GM23338 (cell line): ENCODE results near the gene RHOB. TPM values are rescaled to one million over a fixed set of nuclear protein-coding genes. Genes with fewer than 3 reads are reported as not detected.

Experiments
- ATAC-seq: fragments of 200-7000 bp; cut with Tn5 transposase; 3 replicates; pipeline ENCODE4 v1.9.1; 2020
- DNase-seq: peaks from one replicate; pipeline ENCODE4 v3.0.0-alpha.2; 2015; ENCODE audit warnings: low spot score
- H2AFZ ChIP-seq: fragments of 200-600 bp; sonication (generic); 2 replicates; pipeline ENCODE4 v1.8.0; 2016; ENCODE audit warnings: antibody characterized with exemption, mild to moderate bottlenecking, moderate library complexity
- H3F3A ChIP-seq: fragments of 200-600 bp; sonication (generic); replicated peaks from 2 replicates; pipeline ENCODE4 v1.8.0; 2017; ENCODE audit warnings: antibody characterized with exemption, mixed run types, low read depth
- H3K27ac ChIP-seq: fragments of 200-600 bp; sonication (generic); 2 replicates; pipeline ENCODE4 v1.6.1; 2016; ENCODE audit warnings: low read depth
- H3K27me3 ChIP-seq: fragments of 200-600 bp; sonication (generic); 2 replicates; pipeline ENCODE4 v1.8.0; 2016; ENCODE audit warnings: mild to moderate bottlenecking, mixed run types, moderate library complexity; ENCODE audit not compliant: insufficient read depth
- H3K36me3 ChIP-seq: fragments of 200-600 bp; sonication (generic); 2 replicates; pipeline ENCODE4 v1.8.0; 2016; ENCODE audit warnings: mild to moderate bottlenecking; ENCODE audit not compliant: insufficient read depth
- H3K4me1 ChIP-seq: fragments of 200-600 bp; sonication (generic); 2 replicates; pipeline ENCODE4 v1.8.0; 2016; ENCODE audit warnings: mild to moderate bottlenecking, moderate library complexity; ENCODE audit not compliant: insufficient read depth
- H3K4me2 ChIP-seq: fragments of 200-600 bp; sonication (generic); 2 replicates; pipeline ENCODE4 v1.7.1; 2017; ENCODE audit warnings: mixed run types
- H3K4me3 ChIP-seq: fragments of 200-600 bp; sonication (generic); 2 replicates; pipeline ENCODE4 v1.6.1; 2016; ENCODE audit warnings: mixed run types
- H3K79me2 ChIP-seq: fragments of 200-600 bp; sonication (generic); replicated peaks from 2 replicates; pipeline ENCODE4 v1.8.0; 2017; ENCODE audit warnings: mild to moderate bottlenecking; ENCODE audit not compliant: insufficient read depth
- H3K9me2 ChIP-seq: fragments of 200-600 bp; sonication (generic); 2 replicates; pipeline ENCODE4 v1.8.0; 2017; ENCODE audit not compliant: insufficient read depth
- H4K20me1 ChIP-seq: fragments of 200-600 bp; sonication (generic); replicated peaks from 2 replicates; pipeline ENCODE4 v1.8.0; 2017; ENCODE audit warnings: mild to moderate bottlenecking; ENCODE audit not compliant: insufficient read depth
- H3K27ac Mint-ChIP-seq: 2 replicates; pipeline ENCODE4 v1.8.0; 2020; ENCODE audit warnings: inconsistent platforms, mild to moderate bottlenecking, moderate library complexity, mixed read lengths
- H3K27me3 Mint-ChIP-seq: 3 replicates; pipeline ENCODE4 v1.8.0; 2022; ENCODE audit warnings: low read depth, mild to moderate bottlenecking, moderate library complexity, mixed read lengths, inconsistent platforms; ENCODE audit not compliant: insufficient read depth, poor library complexity
- H3K36me3 Mint-ChIP-seq: 3 replicates; pipeline ENCODE4 v1.8.0; 2021; ENCODE audit warnings: low read depth, mild to moderate bottlenecking, inconsistent platforms, moderate library complexity, mixed read lengths
- H3K4me1 Mint-ChIP-seq: 3 replicates; pipeline ENCODE4 v1.8.0; 2020; ENCODE audit warnings: mild to moderate bottlenecking, inconsistent platforms, mixed read lengths
- H3K4me3 Mint-ChIP-seq: 3 replicates; pipeline ENCODE4 v1.8.0; 2021; ENCODE audit warnings: moderate library complexity, mild to moderate bottlenecking, inconsistent platforms, mixed read lengths
- H3K9me3 Mint-ChIP-seq: 3 replicates; pipeline ENCODE4 v1.8.0; 2020; ENCODE audit warnings: moderate library complexity, mild to moderate bottlenecking, inconsistent platforms, mixed read lengths
- CTCF ChIP-seq, 2 experiments: fragments of 200-600 bp in 1 of 2; sonication (generic) in 1 of 2; conservative IDR thresholded peaks; 2 replicates each; pipeline versions ENCODE4 v1.5.1 to v1.6.1; 2016 to 2017; ENCODE audit warnings: antibody characterized with exemption in 2 of 2, low read depth in 2 of 2, mild to moderate bottlenecking in 2 of 2, moderate library complexity in 1 of 2
- ETS1 ChIP-seq: IDR thresholded peaks from 2 replicates; pipeline ENCODE4 v1.6.1; 2016; ENCODE audit warnings: antibody characterized with exemption
- EZH2 ChIP-seq: fragments of 200-600 bp; sonication (generic); IDR thresholded peaks from one replicate; pipeline ENCODE4 v1.8.0; 2017; ENCODE audit warnings: antibody characterized with exemption, mild to moderate bottlenecking, low read depth; ENCODE audit not compliant: unreplicated experiment
- POLR2AphosphoS5 ChIP-seq: IDR thresholded peaks from 2 replicates; pipeline ENCODE4 v1.6.1; 2016; ENCODE audit warnings: antibody characterized with exemption, low read depth
- ZNF114 ChIP-seq: fragments of 250-450 bp; sonication (Bioruptor Pico); IDR thresholded peaks from 2 replicates; pipeline ENCODE4 v1.5.0; 2020; ENCODE audit warnings: mild to moderate bottlenecking, moderate library complexity
- ZNF462 ChIP-seq: fragments of 250-450 bp; sonication (Bioruptor Pico); IDR thresholded peaks from 2 replicates; pipeline ENCODE4 v1.5.0; 2020; ENCODE audit warnings: mild to moderate bottlenecking, moderate library complexity
- polyA plus RNA-seq: library from polyadenylated mRNA; unstranded; fragments of >200 nt; fragmentation: Nextera tagmentation; extraction: Ambion mirVana; gene quantifications from 2 replicates; pipeline ENCODE4 v1.2.1, GENCODE V29; 2016
- total RNA-seq: library from RNA; depleted of rRNA; stranded (reverse); fragments of >200 nt; shearing (Covaris generic); gene quantifications from 2 replicates; pipeline ENCODE4 v1.2.3, GENCODE V29; 2014

Gene RHOB
- total and polyA plus RNA-seq, 2 experiments from 2014 or later = 6.6 to 26.9 TPM

- no peaks in the 10 kb centered on the region for H3K79me2 ChIP-seq
- no peaks in the 10 kb centered on the region for H3F3A ChIP-seq
- H3K9me2 ChIP-seq = no peaks in the 10 kb centered on the region
- no peaks in the 10 kb centered on the region for H3K27me3 ChIP-seq
- Mint-ChIP-seq H3K4me3 (no peak overlapping the region), H3K27ac (no peak overlapping the region), H3K36me3 (no peaks in the 10 kb centered on the region), H3K4me1 (peaks cover 18% of the 10 kb centered on the region), H3K9me3 (no peaks in the 10 kb centered on the region), H3K27me3 (peaks cover 6% of the 10 kb centered on the region)
- H3K4me1 ChIP-seq = no peaks in the 10 kb centered on the region
- TF ChIP-seq ZNF462 (no peak), ZNF114 (no peak), ETS1 (no peak), CTCF (conservative IDR thresholded peaks at IDR 0.05; ENCODE audit: low read depth in 2 of 2) (no peak), POLR2AphosphoS5 (no peak), EZH2 (no peak)
- no peak for ATAC-seq
- H3K27ac ChIP-seq = no peak overlapping the region
- DNase-seq = no peak
- no peaks in the 10 kb centered on the region for H3K36me3 ChIP-seq
- H4K20me1 ChIP-seq = no peaks in the 10 kb centered on the region
- no peak overlapping the region for H3K4me2 ChIP-seq
- no peak overlapping the region for H3K4me3 ChIP-seq
- 0 out of 2 replicates have a peak overlapping the region, but pooled peaks have one; percentile 43 for H2AFZ ChIP-seq
Measured at GRCh38 chr2:20496076-20496872, 49.4 kb downstream of the RHOB start.
